ENCODE results near the gene CALN1. TPM values are rescaled to one million over a fixed set of nuclear protein-coding genes. Genes with fewer than 3 reads are reported as not detected.

The CALN1 gene
- total and polyA plus RNA-seq, 4 donors: 0.14 to 0.84 (median 0.24) TPM

DNA sequence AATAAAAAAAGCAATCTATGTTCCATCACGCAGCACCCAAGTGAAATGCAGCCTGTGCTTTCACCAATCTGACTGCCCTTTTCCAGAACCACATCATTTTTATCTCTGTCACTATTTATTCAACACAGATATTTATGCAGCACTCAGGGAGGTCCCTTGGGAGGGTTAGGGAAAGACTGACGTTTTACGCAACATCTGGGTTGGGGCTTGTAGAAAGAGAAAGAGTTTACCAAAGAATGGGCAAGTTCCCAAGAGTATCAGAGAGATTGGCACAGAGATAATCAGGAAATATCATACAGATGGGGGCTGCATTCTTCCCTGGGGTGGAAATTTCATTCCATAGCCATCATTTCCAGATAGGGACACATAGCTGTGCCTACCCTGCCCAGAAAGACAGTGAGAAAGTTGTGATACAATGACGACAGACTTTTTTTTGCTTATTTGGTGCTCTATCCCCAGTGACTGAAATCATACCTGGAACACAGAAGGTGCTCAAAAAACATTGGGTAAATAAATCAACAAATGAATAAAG lies 474.2 kb downstream of the CALN1 start:
- no peak for DNase-seq (ENCODE audit: low spot score)
- Histone ChIP-seq H3K9me3 (ENCODE audit: control insufficient read depth in 4 of 4, low read length in 3 of 4) (no peaks in the 10 kb centered on the region), H3K4me1 (ENCODE audit: control insufficient read depth in 4 of 4, insufficient read depth in 4 of 4, low read length in 3 of 4) (no peaks in the 10 kb centered on the region), H3K4me3 (ENCODE audit: low read depth in 1 of 3, low read length in 3 of 3) (no peak overlapping the region), H3K36me3 (ENCODE audit: control insufficient read depth in 4 of 4, insufficient read depth in 3 of 4, low read depth in 1 of 4, low read length in 3 of 4) (no peaks in the 10 kb centered on the region), H3K9ac (ENCODE audit: low read depth in 1 of 2, low read length in 2 of 2) (no peak overlapping the region), H3K27ac (ENCODE audit: low read depth in 1 of 2, low read length in 2 of 2) (no peak overlapping the region), H3K27me3 (ENCODE audit: control insufficient read depth in 4 of 4, insufficient read depth in 4 of 4, low read length in 3 of 4) (peaks cover 0 to 2% (median 0%) of the 10 kb centered on the region in 4 donors)
- 71% methylated on average over 4 of the region's 4 CpGs for WGBS
- TF ChIP-seq YY1 (IDR thresholded peaks at IDR 0.05) (no peak), HNF4G (IDR thresholded peaks at IDR 0.05) (no peak), EGR1 (IDR thresholded peaks at IDR 0.05; ENCODE audit: low read depth in 2 of 2) (no peak), JUND (IDR thresholded peaks at IDR 0.05) (no peak), NR2F2 (IDR thresholded peaks at IDR 0.05) (no peak), RXRA (IDR thresholded peaks at IDR 0.05) (no peak), RAD21 (IDR thresholded peaks at IDR 0.05) (no peak), SP1 (IDR thresholded peaks at IDR 0.05) (no peak), HNF4A (conservative IDR thresholded peaks at IDR 0.05) (no peak), TAF1 (conservative IDR thresholded peaks at IDR 0.05) (no peak), FOXA2 (IDR thresholded peaks at IDR 0.05) (no peak)
- TF ChIP-seq, protein P1, sequence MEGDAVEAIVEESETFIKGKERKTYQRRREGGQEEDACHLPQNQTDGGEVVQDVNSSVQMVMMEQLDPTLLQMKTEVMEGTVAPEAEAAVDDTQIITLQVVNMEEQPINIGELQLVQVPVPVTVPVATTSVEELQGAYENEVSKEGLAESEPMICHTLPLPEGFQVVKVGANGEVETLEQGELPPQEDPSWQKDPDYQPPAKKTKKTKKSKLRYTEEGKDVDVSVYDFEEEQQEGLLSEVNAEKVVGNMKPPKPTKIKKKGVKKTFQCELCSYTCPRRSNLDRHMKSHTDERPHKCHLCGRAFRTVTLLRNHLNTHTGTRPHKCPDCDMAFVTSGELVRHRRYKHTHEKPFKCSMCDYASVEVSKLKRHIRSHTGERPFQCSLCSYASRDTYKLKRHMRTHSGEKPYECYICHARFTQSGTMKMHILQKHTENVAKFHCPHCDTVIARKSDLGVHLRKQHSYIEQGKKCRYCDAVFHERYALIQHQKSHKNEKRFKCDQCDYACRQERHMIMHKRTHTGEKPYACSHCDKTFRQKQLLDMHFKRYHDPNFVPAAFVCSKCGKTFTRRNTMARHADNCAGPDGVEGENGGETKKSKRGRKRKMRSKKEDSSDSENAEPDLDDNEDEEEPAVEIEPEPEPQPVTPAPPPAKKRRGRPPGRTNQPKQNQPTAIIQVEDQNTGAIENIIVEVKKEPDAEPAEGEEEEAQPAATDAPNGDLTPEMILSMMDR (IDR thresholded peaks at IDR 0.05; ENCODE audit: low read depth, low read length, missing input control): no peak
- TF ChIP-seq, protein P2, sequence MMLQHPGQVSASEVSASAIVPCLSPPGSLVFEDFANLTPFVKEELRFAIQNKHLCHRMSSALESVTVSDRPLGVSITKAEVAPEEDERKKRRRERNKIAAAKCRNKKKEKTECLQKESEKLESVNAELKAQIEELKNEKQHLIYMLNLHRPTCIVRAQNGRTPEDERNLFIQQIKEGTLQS (IDR thresholded peaks at IDR 0.05): no peak
- TF ChIP-seq, protein P3, sequence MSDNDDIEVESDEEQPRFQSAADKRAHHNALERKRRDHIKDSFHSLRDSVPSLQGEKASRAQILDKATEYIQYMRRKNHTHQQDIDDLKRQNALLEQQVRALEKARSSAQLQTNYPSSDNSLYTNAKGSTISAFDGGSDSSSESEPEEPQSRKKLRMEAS (IDR thresholded peaks at IDR 0.05): no peak
- TF ChIP-seq, protein P4, sequence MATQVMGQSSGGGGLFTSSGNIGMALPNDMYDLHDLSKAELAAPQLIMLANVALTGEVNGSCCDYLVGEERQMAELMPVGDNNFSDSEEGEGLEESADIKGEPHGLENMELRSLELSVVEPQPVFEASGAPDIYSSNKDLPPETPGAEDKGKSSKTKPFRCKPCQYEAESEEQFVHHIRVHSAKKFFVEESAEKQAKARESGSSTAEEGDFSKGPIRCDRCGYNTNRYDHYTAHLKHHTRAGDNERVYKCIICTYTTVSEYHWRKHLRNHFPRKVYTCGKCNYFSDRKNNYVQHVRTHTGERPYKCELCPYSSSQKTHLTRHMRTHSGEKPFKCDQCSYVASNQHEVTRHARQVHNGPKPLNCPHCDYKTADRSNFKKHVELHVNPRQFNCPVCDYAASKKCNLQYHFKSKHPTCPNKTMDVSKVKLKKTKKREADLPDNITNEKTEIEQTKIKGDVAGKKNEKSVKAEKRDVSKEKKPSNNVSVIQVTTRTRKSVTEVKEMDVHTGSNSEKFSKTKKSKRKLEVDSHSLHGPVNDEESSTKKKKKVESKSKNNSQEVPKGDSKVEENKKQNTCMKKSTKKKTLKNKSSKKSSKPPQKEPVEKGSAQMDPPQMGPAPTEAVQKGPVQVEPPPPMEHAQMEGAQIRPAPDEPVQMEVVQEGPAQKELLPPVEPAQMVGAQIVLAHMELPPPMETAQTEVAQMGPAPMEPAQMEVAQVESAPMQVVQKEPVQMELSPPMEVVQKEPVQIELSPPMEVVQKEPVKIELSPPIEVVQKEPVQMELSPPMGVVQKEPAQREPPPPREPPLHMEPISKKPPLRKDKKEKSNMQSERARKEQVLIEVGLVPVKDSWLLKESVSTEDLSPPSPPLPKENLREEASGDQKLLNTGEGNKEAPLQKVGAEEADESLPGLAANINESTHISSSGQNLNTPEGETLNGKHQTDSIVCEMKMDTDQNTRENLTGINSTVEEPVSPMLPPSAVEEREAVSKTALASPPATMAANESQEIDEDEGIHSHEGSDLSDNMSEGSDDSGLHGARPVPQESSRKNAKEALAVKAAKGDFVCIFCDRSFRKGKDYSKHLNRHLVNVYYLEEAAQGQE (IDR thresholded peaks at IDR 0.05): no peak

DNA sequence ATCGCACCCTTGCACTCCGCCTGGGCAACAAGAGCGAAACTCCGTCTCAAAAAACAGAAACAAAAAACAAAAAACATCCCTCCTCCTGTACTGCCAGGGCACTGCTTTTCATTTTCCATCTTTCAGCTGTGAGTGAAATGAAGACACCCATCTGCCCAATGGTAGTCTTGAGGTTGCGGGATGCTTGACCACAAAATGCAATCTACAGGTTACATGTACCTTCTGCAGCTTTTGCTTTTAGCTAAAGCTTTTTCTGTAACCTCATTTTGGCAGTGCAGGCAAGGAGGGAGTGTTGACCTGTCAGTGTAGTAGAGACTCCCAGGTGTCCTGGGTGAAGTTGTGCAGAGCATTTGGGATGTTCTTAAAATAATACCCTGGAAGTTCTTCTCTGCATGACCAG lies 476.5 kb downstream of the CALN1 start:
- Histone ChIP-seq H3K9me3 (ENCODE audit: control insufficient read depth in 4 of 4, low read length in 3 of 4) (no peaks in the 10 kb centered on the region), H3K4me3 (ENCODE audit: low read depth in 1 of 3, low read length in 3 of 3) (no peak overlapping the region), H3K9ac (ENCODE audit: low read depth in 1 of 2, low read length in 2 of 2) (no peak overlapping the region), H3K27me3 (ENCODE audit: control insufficient read depth in 4 of 4, insufficient read depth in 4 of 4, low read length in 3 of 4) (peaks cover 0 to 2% (median 0%) of the 10 kb centered on the region in 4 donors), H3K27ac (ENCODE audit: low read depth in 1 of 2, low read length in 2 of 2) (no peak overlapping the region), H3K4me1 (ENCODE audit: control insufficient read depth in 4 of 4, insufficient read depth in 4 of 4, low read length in 3 of 4) (no peaks in the 10 kb centered on the region), H3K36me3 (ENCODE audit: control insufficient read depth in 4 of 4, insufficient read depth in 3 of 4, low read depth in 1 of 4, low read length in 3 of 4) (no peaks in the 10 kb centered on the region)
- WGBS: 96% methylated on average over 5 of the region's 5 CpGs
- no peak for DNase-seq (ENCODE audit: low spot score)
- no peak for TF ChIP-seq GABPA (IDR thresholded peaks at IDR 0.05 in 1 of 2, conservative IDR thresholded peaks at IDR 0.05 in 1 of 2)
- no peak for TF ChIP-seq EGR1 (IDR thresholded peaks at IDR 0.05; ENCODE audit: low read depth in 2 of 2)
- no peak for TF ChIP-seq JUND (IDR thresholded peaks at IDR 0.05)
- TF ChIP-seq FOXA2 (IDR thresholded peaks at IDR 0.05): no peak

Data from liver (tissue), 9 donors.